HG02852 (cell line): Measurements from ENCODE around the gene ATOH8.

Experiments used
- ATAC-seq: cut with Tn5 transposase; IDR thresholded peaks from one replicate; pipeline ENCODE4 v1.9.1; 2021; ENCODE audit warnings: mild to moderate bottlenecking, moderate library complexity; ENCODE audit not compliant: unreplicated experiment

Gene ATOH8

GRCh38 chr2:85735691-85736090, 18.1 kb upstream of the ATOH8 start:
- ATAC-seq: no peak

- ATAC-seq: no peak
Measured at GRCh38 chr2:85736456-85737355, 17.1 kb upstream of the ATOH8 start.

- ATAC-seq: no peak
Measured at GRCh38 chr2:85737481-85737880, 16.3 kb upstream of the ATOH8 start.

- no peak for ATAC-seq
Measured at GRCh38 chr2:85737961-85738360, 15.8 kb upstream of the ATOH8 start.

GRCh38 chr2:85740193-85740592, 13.6 kb upstream of the ATOH8 start:
- ATAC-seq: no peak

GRCh38 chr2:85741211-85741832, 12.5 kb upstream of the ATOH8 start:
- ATAC-seq: no peak

- no peak for ATAC-seq
Measured at GRCh38 chr2:85741833-85742455, 11.8 kb upstream of the ATOH8 start.

GRCh38 chr2:85743304-85743978, 10.3 kb upstream of the ATOH8 start:
- ATAC-seq: no peak

- no peak for ATAC-seq
Measured at GRCh38 chr2:85744055-85744454, 9.7 kb upstream of the ATOH8 start.

- ATAC-seq: no peak
Measured at GRCh38 chr2:85744741-85745601, 8.8 kb upstream of the ATOH8 start.

- ATAC-seq: no peak
Measured at GRCh38 chr2:85745619-85746018, 8.2 kb upstream of the ATOH8 start.

GRCh38 chr2:85746321-85747004, 7.3 kb upstream of the ATOH8 start:
- no peak for ATAC-seq

- ATAC-seq: no peak
Measured at GRCh38 chr2:85747441-85747840, 6.3 kb upstream of the ATOH8 start.

GRCh38 chr2:85748039-85748734, 5.6 kb upstream of the ATOH8 start:
- peak; percentile 74 for ATAC-seq

GRCh38 chr2:85748985-85749875, 4.6 kb upstream of the ATOH8 start:
- no peak for ATAC-seq

- ATAC-seq: no peak
Measured at GRCh38 chr2:85750587-85751575, 2.9 kb upstream of the ATOH8 start.

GRCh38 chr2:85751627-85752026, 2.2 kb upstream of the ATOH8 start:
- ATAC-seq: no peak
